ENCODE results near the gene PRAMEF4.
"Not testable (repeated sequence)": the region's sequence is repeated elsewhere in the genome, so short reads cannot be mapped to it uniquely, and the experiment has no call there.

The PRAMEF4 gene

DNA sequence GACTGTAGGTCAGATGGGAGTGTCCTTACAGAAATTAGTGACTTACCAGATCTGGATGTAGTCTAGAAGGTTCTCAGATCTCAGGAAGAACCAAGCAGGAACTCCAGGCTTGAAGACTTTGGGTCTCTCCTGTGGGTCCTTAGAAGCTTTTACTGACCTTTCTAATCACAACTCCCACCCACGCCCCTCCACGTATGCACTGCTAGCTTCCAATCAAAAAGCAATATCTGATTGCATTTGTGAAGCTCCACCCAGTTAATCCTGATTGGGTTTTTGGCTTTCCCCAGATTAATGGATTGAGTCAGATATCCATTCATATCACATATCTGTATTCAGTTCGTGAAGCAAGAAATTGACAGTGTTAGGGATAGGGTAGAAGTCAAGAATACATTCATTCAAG lies at the start of gene PRAMEF4:
Gene PRAMEF4 (minus strand): TSS at position 101 of the 400 bp plus-strand sequence. CDS start 2,807 bp downstream, outside the sequence.
- DNase-seq, result not testable (repeated sequence)

DNA sequence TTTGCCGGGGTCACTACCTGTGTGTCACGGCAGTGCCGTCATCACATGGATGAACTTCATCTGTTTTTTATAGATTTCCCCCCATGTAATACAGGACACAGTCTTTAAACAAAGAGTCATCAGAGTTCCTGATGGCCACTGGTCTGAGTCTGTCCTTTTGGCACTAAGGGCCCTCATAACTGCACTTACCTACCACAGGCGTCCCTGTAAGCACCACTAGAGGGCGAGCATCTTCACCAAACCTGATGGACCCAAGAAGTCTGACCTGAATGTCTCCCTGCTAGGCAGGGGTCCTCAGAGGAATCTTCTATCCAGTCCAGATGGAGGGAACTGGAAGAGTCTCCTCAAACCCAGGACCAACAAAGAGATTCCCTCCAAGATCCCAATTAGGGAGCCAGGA lies 38.4 kb upstream of the PRAMEF4 start:
- DNase-seq, result not testable (repeated sequence)

DNA sequence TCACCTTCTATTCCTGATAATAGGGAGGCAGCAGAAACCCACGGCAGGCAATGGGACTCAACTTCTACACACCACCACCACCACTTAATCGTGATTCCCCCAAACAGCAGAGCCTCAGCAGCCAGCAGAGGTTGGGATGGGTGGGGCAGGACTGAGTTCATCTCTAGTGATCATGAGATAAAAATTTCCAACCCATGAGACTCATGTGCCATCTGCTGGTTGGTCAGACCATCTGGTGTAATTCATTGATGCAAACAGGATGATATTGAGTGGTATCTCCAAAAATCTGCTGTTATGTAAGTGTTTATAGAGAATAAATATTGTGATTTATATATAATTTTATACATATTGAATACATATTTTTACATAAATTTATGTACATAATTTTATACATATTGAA lies 35.7 kb upstream of the PRAMEF4 start:
- not testable (repeated sequence) for DNase-seq

DNA sequence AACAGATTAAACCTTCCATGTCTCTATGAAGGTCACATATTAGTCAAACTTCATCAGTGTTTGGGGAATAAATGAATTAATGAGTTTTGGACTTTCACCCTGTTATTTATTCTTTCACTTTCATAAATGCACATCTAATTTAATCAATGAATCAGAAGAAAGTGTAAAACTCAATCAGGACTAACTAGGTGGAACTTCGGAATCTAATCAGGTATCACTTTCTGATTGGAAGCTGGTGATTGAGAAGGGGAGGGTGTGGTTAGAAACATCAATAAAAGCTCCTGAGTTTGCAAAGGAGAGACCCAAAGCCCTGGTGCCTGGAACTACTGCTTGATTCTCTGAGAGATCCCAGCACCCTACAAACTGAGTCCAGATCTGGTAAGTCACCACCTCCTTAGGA lies 30.3 kb upstream of the PRAMEF4 start, which contains the start of gene PRAMEF7:
Gene PRAMEF7 (plus strand): TSS at position 301 of the 400 bp plus-strand sequence. CDS start 1,083 bp downstream, outside the sequence.
- DNase-seq, result not testable (repeated sequence)

DNA sequence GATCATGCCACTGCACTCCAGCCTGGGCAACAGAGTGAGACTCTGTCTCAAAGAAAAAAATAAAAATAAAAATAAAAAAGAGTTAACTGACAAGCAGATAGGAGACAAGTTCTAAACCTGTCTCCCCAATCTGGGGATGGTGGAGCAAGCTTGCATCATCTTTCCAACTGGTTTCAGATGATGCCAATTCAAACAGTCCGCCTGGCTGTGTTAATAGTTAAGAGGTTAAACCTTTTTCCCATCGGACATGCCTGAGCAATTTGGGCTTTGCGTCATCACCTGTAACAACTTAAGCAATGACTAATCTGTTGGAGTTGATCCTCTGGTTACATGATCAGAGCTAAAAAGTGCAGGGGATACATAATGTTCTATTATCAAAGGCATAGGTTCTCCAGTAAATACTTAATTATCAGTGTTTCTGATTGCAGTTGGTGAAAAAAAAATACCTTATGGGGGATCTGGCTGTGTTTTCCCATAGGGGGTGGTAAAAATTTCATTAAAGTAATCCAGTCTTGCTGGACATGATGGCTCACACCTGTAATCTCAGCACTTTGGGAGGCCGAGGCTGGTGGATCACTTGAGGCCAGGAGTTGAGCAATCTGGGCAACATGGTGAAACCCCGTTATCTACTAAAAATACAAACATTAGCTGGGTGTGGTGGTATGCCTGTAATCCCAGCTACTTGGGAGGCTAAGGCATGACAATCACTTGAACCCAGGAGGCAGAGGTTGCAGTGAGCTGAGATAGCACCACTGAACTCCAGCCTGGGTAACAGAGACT lies 18.0 kb upstream of the PRAMEF4 start:
- DNase-seq, result not testable (repeated sequence)

DNA sequence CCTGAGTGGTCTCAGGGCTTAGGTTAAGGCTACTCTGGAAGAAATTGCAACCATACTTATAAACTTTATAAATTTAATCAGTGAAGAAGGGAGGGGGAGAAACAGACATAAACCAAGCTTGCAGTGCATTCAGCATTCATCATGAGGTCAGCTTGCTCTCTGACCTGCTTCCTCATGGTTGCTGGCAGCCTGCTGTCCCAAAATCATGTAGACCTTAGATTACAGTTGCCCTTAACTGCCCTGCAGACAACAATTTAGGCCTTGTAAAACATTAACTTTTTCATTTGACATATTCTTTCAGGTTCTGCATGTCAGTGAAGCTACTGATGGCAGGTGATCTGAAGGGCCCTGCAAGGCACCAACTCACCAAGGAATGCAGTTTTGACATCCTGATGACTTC lies 13.2 kb upstream of the PRAMEF4 start:
- DNase-seq, result not testable (repeated sequence)

DNA sequence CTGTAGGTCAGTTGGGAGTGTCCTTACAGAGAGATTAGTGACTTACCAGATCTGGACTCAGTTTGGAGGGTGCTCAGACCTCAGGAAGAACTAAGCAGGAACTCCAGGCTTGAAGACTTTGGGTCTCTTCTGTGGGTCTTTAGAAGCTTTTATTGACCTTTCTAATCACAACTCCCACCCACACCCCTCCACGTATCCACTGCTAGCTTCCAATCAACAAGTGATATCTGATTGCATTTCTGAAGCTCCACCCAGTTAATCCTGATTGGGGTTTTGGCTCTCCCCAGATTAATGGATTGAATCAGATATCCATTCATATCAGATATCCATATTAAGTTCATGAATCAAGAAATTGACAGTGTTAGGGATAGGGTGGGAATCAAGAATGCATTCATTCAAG lies 12.2 kb upstream of the PRAMEF4 start, which contains the start of gene PRAMEF10:
Gene PRAMEF10 (minus strand): TSS at position 101 of the 400 bp plus-strand sequence. CDS start 2,423 bp downstream, outside the sequence.
- not testable (repeated sequence) for DNase-seq

DNA sequence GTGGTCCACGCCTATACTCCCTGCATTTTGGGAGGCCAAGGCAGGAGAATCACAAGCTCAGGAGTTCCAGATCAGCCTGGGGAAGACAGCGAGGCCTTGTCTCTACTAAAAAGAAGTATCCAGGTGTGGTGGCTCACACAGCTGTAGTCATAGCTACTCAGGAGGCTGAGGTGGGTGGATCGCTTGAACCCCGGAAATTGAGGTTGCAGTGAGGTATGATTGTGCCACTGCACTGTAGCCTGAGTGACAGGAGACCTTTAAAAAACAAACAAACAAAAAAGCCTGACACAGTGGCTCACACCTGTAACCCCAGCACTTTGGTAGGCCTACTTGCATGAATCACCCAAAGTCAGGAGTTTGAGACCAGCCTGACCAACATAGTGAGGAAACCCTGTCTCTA lies 7.5 kb downstream of the PRAMEF4 start:
- DNase-seq, result not testable (repeated sequence)

DNA sequence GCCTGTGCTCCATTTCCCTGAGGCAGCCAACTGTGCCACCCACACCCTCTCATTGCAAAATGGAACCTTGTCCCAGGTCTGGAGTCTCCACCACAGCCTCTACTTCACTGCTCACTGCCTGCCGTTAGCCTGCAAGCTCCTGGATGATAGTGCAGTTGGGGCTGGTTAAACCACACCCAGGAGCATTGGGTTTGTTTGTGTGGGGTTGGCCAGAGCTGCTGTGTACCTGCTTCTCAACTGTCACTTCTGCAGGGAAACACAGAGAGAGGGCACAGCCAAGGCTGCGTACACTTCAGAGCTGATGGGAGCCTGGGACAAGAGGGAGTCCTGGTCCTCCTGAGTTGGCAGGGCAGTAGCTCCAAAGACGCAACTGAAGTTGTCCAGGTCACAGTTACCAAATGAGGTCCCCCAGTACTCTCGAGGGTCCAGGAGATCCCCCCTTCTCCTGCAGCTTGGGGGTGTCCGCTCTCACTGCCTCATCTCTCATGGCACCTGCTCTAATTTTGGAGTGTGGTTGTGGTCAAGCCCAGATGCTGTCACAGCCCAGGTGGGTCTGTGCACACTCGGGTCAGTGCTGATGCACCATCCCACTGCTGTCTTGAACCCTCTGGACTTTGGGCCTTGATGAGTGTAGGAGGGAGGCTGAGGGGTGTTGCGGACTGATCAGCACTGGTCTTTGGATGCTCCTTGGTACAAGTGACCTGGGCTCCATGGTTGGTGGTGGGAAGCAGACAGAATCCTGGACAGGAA lies 22.7 kb downstream of the PRAMEF4 start:
- DNase-seq, result not testable (repeated sequence)

DNA sequence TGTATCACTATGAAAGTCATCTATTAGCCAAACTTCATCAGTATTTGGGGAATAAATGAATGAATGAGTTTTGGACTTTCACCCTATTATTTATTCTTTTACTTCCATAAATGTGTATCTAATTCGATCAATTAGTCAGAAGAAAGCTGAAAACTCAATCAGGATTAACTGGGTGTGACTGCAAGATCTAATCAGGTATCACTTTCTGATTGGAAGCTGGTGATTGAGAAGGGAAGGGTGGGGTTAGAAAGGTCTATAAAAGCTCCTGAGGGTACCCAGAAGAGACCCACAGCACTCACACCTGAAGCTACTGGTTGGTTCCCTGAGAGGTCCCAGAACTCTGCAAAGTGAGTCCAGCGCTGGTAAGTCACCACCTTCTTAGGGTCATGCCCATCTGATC lies 29.2 kb downstream of the PRAMEF4 start, which contains the start of gene PRAMEF2:
Gene PRAMEF2 (plus strand): TSS at position 301 of the 400 bp plus-strand sequence. CDS start 1,924 bp downstream, outside the sequence.
- not testable (repeated sequence) for DNase-seq

DNA sequence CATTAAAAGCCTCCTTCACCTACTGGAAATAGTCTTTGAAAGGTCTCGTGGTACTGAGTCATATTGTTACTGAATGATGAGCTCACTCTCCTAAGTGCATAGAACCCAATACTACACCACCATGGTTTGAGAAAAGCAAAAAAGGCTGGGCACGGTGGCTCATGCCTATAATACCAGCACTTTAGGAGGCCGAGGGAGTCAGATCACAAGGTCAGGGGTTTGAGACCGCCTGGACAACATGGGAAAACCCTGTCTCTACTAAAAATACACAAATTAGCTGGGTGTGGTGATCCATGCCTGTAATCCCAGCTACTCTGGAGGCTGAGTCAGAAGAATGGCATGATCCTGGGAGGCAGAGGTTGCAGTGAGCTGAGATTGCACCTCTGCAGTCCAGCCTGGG lies 34.2 kb downstream of the PRAMEF4 start:
- DNase-seq, result no peak

DNA sequence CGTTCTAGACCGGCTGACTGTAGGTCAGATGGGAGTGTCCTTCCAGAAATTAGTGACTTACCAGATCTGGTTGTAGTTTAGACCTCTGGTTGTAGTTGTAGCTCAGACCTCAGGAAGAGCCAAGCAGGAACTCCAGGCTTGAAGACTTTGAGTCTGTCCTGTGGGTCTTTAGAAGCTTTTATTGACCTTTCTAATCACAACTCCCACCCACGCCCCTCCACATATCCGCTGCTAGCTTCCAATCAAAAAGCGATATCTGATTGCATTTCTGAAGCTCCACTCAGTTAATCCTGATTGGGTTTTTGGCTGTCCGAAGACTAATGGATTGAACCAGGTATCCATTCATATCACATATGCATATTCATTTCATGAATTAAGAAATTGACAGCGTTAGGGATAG lies 37.4 kb downstream of the PRAMEF4 start, which contains the start of gene HNRNPCL1:
Gene HNRNPCL1 (minus strand): TSS at position 101 of the 400 bp plus-strand sequence. CDS start 431 bp downstream, outside the sequence.
- not testable (repeated sequence) for DNase-seq

DNA sequence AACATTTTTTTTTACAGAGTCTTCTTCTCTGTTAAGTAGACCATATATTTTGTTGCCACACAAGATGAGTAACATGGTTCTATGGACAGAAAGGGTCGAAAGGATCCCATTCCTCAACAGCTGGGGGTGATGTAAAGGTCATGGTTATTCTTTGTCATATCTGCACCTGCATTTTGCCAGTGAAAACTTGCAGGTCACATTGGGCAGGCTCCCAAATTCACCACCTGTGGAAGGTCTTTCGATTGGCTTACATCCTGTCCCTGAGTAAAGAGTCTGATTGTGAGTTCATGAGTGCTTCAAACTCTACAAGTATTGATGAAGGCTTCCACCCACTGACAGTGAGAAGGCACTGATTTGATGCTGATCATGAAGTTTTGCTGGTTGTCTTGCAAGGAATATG lies 52.8 kb downstream of the PRAMEF4 start:
- not testable (repeated sequence) for DNase-seq

DNA sequence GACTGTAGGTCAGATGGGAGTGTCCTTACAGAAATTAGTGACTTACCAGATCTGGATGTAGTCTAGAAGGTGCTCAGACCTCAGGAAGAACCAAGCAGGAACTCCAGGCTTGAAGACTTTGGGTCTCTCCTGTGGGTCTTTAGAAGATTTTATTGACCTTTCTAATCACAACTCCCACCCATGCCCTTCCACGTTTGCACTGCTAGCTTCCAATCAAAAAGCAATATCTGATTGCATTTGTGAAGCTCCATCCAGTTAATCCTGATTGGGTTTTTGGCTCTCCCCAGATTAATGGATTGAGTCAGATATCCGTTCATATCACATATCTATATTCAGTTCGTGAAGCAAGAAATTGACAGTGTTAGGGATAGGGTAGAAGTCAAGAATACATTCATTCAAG lies 54.7 kb downstream of the PRAMEF4 start, which contains the start of gene PRAMEF11:
Gene PRAMEF11 (minus strand): TSS at position 101 of the 400 bp plus-strand sequence. CDS start 2,621 bp downstream, outside the sequence.
- DNase-seq, result not testable (repeated sequence)
